PFSK-1 (cell line): Measurements from ENCODE around the gene GPR173.

ENCODE experiments used
- FOXP2 ChIP-seq: optimal IDR thresholded peaks from 2 replicates; pipeline ENCODE3; 2011; ENCODE audit warnings: borderline replicate concordance, control low read depth, inconsistent platforms; ENCODE audit not compliant: insufficient read depth; ENCODE audit errors: extremely low read length, extremely low read depth
- POLR2AphosphoS5 ChIP-seq: IDR thresholded peaks from 2 replicates; pipeline ENCODE4 v1.6.1; 2012; ENCODE audit warnings: low read depth, mild to moderate bottlenecking, control low read depth, low read length, moderate library complexity
- SIN3A ChIP-seq: IDR thresholded peaks from 2 replicates; pipeline ENCODE4 v1.6.1; 2012; ENCODE audit warnings: mild to moderate bottlenecking, low read length, moderate library complexity, borderline replicate concordance; ENCODE audit not compliant: insufficient read depth
- TAF1 ChIP-seq: IDR thresholded peaks from 2 replicates; pipeline ENCODE4 v1.6.1; 2012; ENCODE audit warnings: low read length, control low read depth, borderline replicate concordance; ENCODE audit not compliant: insufficient read depth
- TF ChIP-seq, protein P1 (sequence below), 2 experiments: IDR thresholded peaks; 2 replicates each; pipeline versions ENCODE4 v1.6.1 to v1.8.0; 2011 to 2012; ENCODE audit warnings: low read depth in 2 of 2, low read length in 2 of 2, control low read depth in 1 of 2, inconsistent platforms in 1 of 2, mild to moderate bottlenecking in 1 of 2, moderate library complexity in 1 of 2; ENCODE audit not compliant: insufficient read depth in 1 of 2

DNA sequence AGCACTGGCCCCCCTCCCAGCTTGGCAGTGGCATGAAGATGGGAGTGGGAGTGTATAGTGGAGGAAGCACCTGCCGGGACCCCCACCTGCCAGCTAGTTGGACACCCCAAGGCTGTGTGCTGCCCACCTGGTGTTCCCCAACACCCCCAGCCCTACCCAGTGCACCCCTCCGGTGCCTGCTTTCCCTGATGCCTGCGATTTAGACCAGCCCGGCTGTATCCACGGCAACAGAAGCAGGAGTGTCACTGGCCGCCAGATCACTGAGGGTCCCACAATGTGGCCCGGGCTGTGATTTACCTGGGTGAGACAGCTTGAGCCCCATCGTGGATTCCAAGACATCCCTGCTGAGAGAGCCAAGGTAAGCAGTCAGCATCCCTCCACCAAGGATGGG is 533 bp downstream of the GPR173 start:
- TF ChIP-seq POLR2AphosphoS5 (no peak), SIN3A (no peak), TAF1 (no peak), FOXP2 (no peak)
- TF ChIP-seq, protein P1, sequence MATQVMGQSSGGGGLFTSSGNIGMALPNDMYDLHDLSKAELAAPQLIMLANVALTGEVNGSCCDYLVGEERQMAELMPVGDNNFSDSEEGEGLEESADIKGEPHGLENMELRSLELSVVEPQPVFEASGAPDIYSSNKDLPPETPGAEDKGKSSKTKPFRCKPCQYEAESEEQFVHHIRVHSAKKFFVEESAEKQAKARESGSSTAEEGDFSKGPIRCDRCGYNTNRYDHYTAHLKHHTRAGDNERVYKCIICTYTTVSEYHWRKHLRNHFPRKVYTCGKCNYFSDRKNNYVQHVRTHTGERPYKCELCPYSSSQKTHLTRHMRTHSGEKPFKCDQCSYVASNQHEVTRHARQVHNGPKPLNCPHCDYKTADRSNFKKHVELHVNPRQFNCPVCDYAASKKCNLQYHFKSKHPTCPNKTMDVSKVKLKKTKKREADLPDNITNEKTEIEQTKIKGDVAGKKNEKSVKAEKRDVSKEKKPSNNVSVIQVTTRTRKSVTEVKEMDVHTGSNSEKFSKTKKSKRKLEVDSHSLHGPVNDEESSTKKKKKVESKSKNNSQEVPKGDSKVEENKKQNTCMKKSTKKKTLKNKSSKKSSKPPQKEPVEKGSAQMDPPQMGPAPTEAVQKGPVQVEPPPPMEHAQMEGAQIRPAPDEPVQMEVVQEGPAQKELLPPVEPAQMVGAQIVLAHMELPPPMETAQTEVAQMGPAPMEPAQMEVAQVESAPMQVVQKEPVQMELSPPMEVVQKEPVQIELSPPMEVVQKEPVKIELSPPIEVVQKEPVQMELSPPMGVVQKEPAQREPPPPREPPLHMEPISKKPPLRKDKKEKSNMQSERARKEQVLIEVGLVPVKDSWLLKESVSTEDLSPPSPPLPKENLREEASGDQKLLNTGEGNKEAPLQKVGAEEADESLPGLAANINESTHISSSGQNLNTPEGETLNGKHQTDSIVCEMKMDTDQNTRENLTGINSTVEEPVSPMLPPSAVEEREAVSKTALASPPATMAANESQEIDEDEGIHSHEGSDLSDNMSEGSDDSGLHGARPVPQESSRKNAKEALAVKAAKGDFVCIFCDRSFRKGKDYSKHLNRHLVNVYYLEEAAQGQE (IDR thresholded peaks at IDR 0.05; ENCODE audit: insufficient read depth in 1 of 2, low read depth in 2 of 2, low read length in 2 of 2) = no peak
